Right lobe of liver (tissue), 6 donors: ENCODE data around the gene LDLRAD4. TPM values are rescaled to one million over a fixed set of nuclear protein-coding genes. Genes with fewer than 3 reads are reported as not detected.

Experiments used
- ATAC-seq, 4 donors: fragments of 200-7000 bp; cut with Tn5 transposase; one replicate each; pipeline ENCODE4 v1.9.1; 2020; ENCODE audit warnings: mild to moderate bottlenecking in 4 of 4, moderate library complexity in 4 of 4
- DNase-seq, 3 donors: peaks; one replicate each; pipeline ENCODE4 v3.0.0-alpha.2; 2020
- H3K27ac ChIP-seq, 3 donors: fragments of 200-600 bp; one replicate each; pipeline ENCODE4 v1.8.0; 2022
- H3K27me3 ChIP-seq, 2 donors: fragments of 200-600 bp; one replicate each; pipeline ENCODE4 v1.8.0; 2022
- H3K36me3 ChIP-seq, 4 donors: fragments of 200-600 bp; sonication (generic) in 1 of 4; one replicate each; pipeline versions ENCODE4 v1.5.1 to v1.8.0; 2017 to 2022; ENCODE audit warnings: control low read depth in 1 of 4
- H3K4me1 ChIP-seq, 4 donors: fragments of 200-600 bp; sonication (generic) in 1 of 4; one replicate each; pipeline versions ENCODE4 v1.5.1 to v1.8.0; 2017 to 2022; ENCODE audit warnings: control low read depth in 1 of 4
- H3K4me3 ChIP-seq, 3 donors: fragments of 200-600 bp; one replicate each; pipeline ENCODE4 v1.8.0; 2022
- H3K9me3 ChIP-seq, 4 donors: fragments of 200-600 bp; sonication (generic) in 1 of 4; one replicate each; pipeline versions ENCODE4 v1.5.1 to v1.8.0; 2017 to 2022; ENCODE audit warnings: control low read depth in 1 of 4
- CTCF ChIP-seq, 4 donors: fragments of 200-600 bp in 3 of 4; fragments of 450-650 bp in 1 of 4; IDR thresholded peaks; one replicate each; pipeline versions ENCODE4 v1.5.1 to v1.8.0; 2016 to 2022; ENCODE audit warnings: antibody characterized with exemption in 4 of 4, mild to moderate bottlenecking in 2 of 4
- POLR2A ChIP-seq: fragments of 450-650 bp; IDR thresholded peaks from one replicate; pipeline ENCODE4 v1.6.1; 2017; ENCODE audit warnings: antibody characterized with exemption, mild to moderate bottlenecking
- WGBS: methylation state at CpG from one replicate; pipeline ENCODE4 v1.1.6; 2018; ENCODE audit warnings: low coverage, low lambda C conversion rate; ENCODE audit not compliant: insufficient coverage; ENCODE audit errors: missing lambda C conversion rate; 5-methylcytosine and 5-hydroxymethylcytosine counted together
- intact Hi-C, 2 donors: fragments of 100-400 bp; cut with DNase I; formaldehyde crosslinking; loops; one replicate each; pipeline versions ENCODE4 v1.11.2 to v1.14.1; 2022
- total RNA-seq, 6 experiments: library from RNA; depleted of rRNA in 2 of 6; stranded (reverse); fragments of >200 nt in 2 of 6; fragmentation: NEBNext Ultra II Directional in 3 of 6; extraction: Animal tissue kit (Norgen Biotek cat#: 25700) in 3 of 6; gene quantifications; one replicate each; pipeline versions ENCODE4 v1.1.0 to v1.2.4, GENCODE V29; 2016 to 2023
- donor health status: DM: no; HTN: yes; CAD: no.
- donor health status: DM: no; HTN: no; CAD: no.
- donor health status: DM: no; HTN: no; CAD: no.
- donor health status: DM: no; HTN: yes; CAD: no.
- donor health status: DM: no; HTN: yes; CAD: no.

The LDLRAD4 gene
- total RNA-seq, 6 experiments from 2014 or later: 10.6 to 66.4 (median 18.7) TPM

- intact Hi-C loops: no loop called here
- WGBS: 95% methylated on average over 3 of the region's 14 CpGs
- Histone ChIP-seq H3K36me3 (no peaks in the 10 kb centered on the region), H3K4me3 (no peak overlapping the region), H3K27ac (no peak overlapping the region), H3K4me1 (peaks cover 0 to 4% (median 0%) of the 10 kb centered on the region in 4 donors), H3K27me3 (no peaks in the 10 kb centered on the region), H3K9me3 (no peaks in the 10 kb centered on the region)
- TF ChIP-seq POLR2A (no peak), CTCF (IDR thresholded peaks at IDR 0.05) (no peak)
- DNase-seq (no peak), ATAC-seq (no peak)
Measured at GRCh38 chr18:13603304-13604019, 384.9 kb downstream of the LDLRAD4 start.

- H3K4me3 ChIP-seq: no peak overlapping the region
- no peaks in the 10 kb centered on the region for H3K9me3 ChIP-seq
- ATAC-seq (no peak), DNase-seq (no peak)
- no peak overlapping the region for H3K27ac ChIP-seq
- peaks cover 0 to 4% (median 0%) of the 10 kb centered on the region in 4 donors for H3K4me1 ChIP-seq
- H3K36me3 ChIP-seq: no peaks in the 10 kb centered on the region
- intact Hi-C loops: no loop called here
- no peaks in the 10 kb centered on the region for H3K27me3 ChIP-seq
- WGBS: 93% methylated on average over 7 of the region's 7 CpGs
- no peak for TF ChIP-seq CTCF (IDR thresholded peaks at IDR 0.05)
- TF ChIP-seq POLR2A: no peak
Measured at GRCh38 chr18:13604786-13605185, 386.2 kb downstream of the LDLRAD4 start.

GRCh38 chr18:13605477-13605876 lies 386.9 kb downstream of the LDLRAD4 start:
- no peak for DNase-seq
- ATAC-seq: no peak
- Histone ChIP-seq H3K9me3 (no peaks in the 10 kb centered on the region), H3K36me3 (no peaks in the 10 kb centered on the region), H3K4me3 (no peak overlapping the region), H3K27ac (no peak overlapping the region), H3K27me3 (no peaks in the 10 kb centered on the region), H3K4me1 (peaks cover 0 to 4% (median 0%) of the 10 kb centered on the region in 4 donors)
- WGBS: no CpG with 5 or more reads among the region's 5 CpGs
- TF ChIP-seq CTCF (IDR thresholded peaks at IDR 0.05) (no peak), POLR2A (no peak)
- intact Hi-C loops: no loop called here

GRCh38 chr18:13605901-13606300 lies 387.3 kb downstream of the LDLRAD4 start:
- Histone ChIP-seq H3K36me3 (no peaks in the 10 kb centered on the region), H3K27ac (no peak overlapping the region), H3K9me3 (no peaks in the 10 kb centered on the region), H3K4me1 (peaks cover 0 to under 1% (median 0%) of the 10 kb centered on the region in 4 donors), H3K4me3 (no peak overlapping the region), H3K27me3 (no peaks in the 10 kb centered on the region)
- TF ChIP-seq POLR2A (no peak), CTCF (IDR thresholded peaks at IDR 0.05) (no peak)
- no peak for DNase-seq
- WGBS: no CpG with 5 or more reads among the region's 6 CpGs
- intact Hi-C loops: no loop called here
- ATAC-seq: no peak
